GM15510 (cell line): ENCODE data around the gene EFL1.

Experiments used
- POLR2A ChIP-seq: IDR thresholded peaks from 3 replicates; pipeline ENCODE4 v1.6.1; 2011; ENCODE audit warnings: borderline replicate concordance; ENCODE audit not compliant: insufficient read length; ENCODE audit errors: extremely low read depth

EFL1 gene

GRCh38 chr15:82118040-82118439, 144.5 kb downstream of the EFL1 start:
- TF ChIP-seq POLR2A: no peak

DNA sequence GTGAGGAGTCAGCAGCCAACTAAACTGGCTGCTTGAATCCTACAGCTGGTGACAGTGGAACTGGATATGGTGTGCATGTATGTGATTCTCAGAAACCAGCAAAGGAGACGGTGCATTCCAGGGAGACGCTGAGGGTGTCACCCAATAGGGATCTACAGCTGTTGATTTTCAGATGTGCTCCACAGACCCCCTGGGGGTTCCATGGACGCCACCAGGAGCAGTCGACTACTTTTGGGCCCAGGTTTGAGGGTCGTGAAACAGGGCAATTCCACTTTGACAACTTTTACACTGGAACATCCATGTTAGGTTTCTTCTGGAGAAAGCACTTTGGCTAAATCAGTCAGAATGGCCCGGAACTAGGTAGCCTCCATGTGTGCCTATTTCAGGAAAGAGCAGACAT, 145.2 kb downstream of the EFL1 start:
- TF ChIP-seq POLR2A: no peak

DNA sequence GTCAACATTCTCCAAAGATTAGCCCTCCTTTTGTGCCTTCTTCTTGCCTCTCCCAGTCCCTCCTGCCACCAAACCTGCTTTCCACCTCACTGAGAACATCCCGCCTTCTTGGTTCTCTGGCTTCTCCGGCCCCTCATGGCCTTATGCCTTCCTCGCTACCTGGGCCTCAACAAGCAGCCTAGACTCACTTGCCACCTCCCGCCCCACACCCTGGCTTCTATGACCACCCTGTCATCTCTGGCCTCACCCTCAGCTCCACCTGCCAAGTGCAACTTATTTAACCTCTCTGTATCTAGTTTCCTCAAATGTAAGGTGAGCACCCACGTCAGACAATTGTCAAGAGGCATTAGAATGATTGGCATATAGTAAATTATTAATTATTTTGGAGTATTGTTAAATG, 147.9 kb downstream of the EFL1 start:
- no peak for TF ChIP-seq POLR2A

DNA sequence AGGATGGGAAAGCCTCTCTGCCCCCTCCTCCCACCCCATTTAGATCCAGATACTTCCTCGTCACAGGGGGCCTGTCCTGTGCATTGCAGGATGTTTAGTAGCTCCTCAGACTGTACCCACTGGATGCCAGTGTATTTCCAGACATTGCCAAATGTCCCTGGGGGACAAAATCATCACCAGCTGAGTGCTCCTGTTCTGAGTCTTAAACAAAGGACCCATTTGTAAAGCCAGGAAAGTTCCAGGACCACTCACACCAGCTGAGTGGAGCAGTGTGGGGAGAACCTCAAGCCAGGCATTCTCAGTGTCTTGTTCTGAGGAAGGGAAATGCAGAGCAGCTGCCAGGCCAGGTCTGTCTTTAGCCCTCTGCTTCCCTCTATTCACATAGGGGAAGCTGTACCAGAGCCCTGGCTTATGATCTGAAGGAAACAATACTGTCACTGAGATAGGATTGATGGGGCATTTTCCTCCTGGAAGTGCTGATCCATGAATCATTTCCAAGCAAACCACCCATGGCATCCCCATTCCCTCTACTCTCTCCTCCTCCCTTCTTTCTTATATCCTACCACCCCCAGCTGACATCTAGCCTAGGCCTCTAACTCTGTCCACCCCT, 149.3 kb downstream of the EFL1 start:
- TF ChIP-seq POLR2A: no peak

DNA sequence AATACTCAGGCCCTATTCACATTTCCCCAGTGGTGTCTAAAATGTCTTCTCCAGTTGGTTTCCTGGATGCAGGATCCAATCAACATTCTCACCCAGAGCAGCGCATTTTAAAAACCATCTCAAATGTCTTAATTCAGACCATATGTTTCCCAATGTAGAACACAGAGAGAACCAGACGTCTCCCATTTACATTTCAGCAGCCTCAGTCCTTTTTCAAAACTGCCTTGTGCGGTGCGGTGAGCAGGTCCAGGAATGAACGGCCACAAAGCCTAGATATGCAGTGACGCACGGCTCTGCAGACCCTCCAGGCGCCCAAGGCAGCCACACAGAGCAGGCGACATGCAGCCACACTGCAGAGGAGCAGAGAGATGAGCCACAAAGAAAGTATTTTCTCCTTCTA, 150.6 kb downstream of the EFL1 start:
- no peak for TF ChIP-seq POLR2A

DNA sequence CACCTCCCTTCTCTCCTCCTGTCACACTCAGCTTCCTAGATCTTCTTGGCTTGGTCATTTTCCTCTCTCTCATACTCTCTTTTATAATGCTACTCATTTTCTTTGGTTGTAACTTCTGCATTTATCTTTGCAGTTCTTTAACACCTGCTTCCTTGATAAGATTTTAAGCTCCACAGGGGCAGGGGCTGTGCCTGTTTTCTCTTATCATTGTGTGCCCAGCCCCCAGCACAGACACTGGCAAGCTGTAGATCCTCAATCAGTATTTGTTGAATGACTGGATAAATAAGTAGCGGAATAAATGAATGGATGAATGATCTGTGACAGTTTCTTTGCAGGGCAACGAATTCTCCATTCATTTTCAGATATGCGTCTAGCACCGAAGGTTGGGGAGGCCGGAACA, 152.4 kb downstream of the EFL1 start:
- no peak for TF ChIP-seq POLR2A

GRCh38 chr15:82108489-82109078, 153.9 kb downstream of the EFL1 start:
- no peak for TF ChIP-seq POLR2A

- TF ChIP-seq POLR2A: no peak
These were observed 155.9 kb downstream of the EFL1 start for GRCh38 chr15:82106679-82107078.

GRCh38 chr15:82105451-82106215, 156.9 kb downstream of the EFL1 start:
- no peak for TF ChIP-seq POLR2A

- no peak for TF ChIP-seq POLR2A
These were observed 159.1 kb downstream of the EFL1 start for GRCh38 chr15:82103468-82103867.

GRCh38 chr15:82100111-82100929, 162.2 kb downstream of the EFL1 start:
- TF ChIP-seq POLR2A: no peak

GRCh38 chr15:82098674-82099073, 163.9 kb downstream of the EFL1 start:
- no peak for TF ChIP-seq POLR2A

- no peak for TF ChIP-seq POLR2A
These were observed 166.7 kb downstream of the EFL1 start for GRCh38 chr15:82095803-82096202.

DNA sequence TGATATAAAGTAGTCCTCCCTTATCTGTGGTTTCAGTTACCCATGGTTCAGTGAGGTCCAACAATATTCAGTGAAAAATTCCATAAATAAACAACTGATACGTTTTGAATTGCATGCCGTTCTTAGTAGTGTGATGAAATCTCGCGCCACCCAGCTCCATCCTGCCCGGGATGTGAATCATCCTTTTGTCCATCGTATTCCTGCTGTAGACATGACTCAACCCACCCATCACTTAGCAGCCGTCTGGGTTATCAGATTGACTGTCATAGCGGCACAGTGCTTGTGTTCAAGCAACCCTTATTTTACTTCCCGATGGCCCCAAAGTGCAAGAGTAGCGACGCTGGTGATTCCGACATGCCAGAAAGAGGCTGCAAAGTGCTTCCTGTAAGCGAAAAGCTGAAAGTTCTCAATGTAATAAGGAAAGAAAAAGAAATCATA, 168.7 kb downstream of the EFL1 start:
- TF ChIP-seq POLR2A: no peak

DNA sequence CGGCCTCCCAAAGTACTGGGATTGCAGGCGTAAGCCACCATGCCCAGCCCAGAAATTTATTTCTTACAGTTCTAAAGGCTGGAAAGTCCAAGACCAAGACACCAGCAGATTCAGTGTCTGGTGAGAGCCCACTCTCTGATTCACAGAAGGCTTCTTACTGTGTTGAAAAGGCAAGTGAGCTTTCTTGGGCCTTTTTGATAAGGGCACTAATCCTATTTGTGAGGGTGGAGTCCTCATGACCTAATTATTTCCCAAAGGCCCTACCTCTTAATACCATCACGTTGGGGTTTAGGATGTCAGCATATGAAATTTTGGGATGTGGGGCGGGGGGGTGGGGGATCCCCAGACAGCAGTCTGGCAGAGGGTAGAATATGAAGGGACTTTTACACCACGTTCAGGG, 169.2 kb downstream of the EFL1 start:
- TF ChIP-seq POLR2A: no peak
